ENCODE results near the gene NOS1AP.

NOS1AP gene

GRCh38 chr1:162138112-162138511 lies 68.6 kb downstream of the NOS1AP start:
- H3K27ac ChIP-seq = no peak overlapping the region
- TF ChIP-seq CTCF (conservative IDR thresholded peaks at IDR 0.05) (no peak), ZFX (IDR thresholded peaks at IDR 0.05) (no peak)

DNA sequence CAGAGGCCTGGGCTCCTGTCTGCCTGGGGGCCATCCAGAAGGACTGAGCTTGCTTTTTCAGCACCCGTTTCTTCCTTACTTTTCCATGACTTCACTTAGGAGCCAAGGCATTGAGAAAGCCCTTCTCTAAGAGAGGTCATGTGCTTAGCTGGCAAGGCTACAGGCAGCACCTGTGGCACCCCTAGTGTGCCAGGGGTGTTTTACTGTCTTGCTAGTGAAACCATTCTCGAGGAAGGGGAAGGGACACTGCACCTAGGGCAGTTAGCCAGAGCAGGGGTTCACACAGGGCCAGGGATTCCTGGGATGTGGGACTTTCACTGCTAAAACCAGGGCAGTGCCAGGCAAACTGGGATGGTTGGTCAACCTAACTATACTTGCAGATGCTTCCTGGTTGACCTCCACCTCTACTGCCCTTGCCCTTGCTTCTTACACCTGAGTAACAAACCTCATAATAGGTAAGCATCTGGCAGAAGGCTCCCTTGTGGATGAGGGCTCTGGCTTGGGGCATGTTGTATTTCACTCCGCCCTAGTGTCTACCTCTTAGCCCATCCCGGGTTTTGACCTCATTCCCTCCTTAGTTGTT lies 69.2 kb downstream of the NOS1AP start:
- TF ChIP-seq ZFX (IDR thresholded peaks at IDR 0.05) = no peak
- no peak overlapping the region for H3K27ac ChIP-seq

DNA sequence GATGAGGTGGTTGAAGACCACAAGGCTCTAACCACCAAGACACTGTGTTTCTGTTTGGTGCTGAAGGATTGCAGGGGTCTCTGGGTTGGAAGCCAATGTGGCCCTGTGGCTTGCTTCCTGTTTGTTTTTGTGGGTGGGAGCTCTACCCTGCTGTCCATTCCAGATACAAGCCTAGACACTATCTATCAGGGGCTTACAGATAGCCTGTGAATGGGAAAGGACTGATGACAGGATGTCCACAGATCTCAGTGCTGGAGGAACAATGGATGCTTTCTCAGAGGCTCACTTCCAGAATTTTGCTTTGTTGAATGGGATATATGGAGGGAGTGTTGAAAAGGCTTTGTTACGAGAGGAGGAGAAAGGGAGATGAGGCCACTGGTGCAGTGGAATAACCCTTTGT lies 69.7 kb downstream of the NOS1AP start:
- TF ChIP-seq CTCF (conservative IDR thresholded peaks at IDR 0.05) = no peak
- no peak for TF ChIP-seq ZFX (IDR thresholded peaks at IDR 0.05)
- no peak overlapping the region for H3K27ac ChIP-seq

GRCh38 chr1:162141281-162142054 lies 72.0 kb downstream of the NOS1AP start:
- no peak for TF ChIP-seq CTCF (conservative IDR thresholded peaks at IDR 0.05)
- no peak for TF ChIP-seq ZFX (IDR thresholded peaks at IDR 0.05)
- H3K27ac ChIP-seq = no peak overlapping the region

DNA sequence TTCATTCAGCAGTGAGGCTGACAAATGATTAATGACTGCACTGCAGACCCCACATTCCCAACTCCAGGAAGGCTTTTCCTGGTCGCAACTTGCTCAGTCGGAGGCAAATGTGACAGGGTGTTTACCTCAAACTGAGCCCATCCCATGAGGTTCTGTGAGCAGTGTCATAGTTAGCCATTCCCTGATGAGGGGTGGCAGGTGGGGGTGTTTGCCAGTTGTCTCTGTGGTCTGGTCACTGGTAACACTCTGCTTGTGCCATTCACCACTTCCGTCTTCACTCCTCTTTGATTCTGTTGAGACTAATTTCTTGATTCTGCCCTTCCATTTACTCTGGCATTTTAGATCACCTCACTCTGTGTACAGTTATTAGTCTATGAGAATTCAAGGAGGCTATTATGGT lies 73.5 kb downstream of the NOS1AP start:
- H3K27ac ChIP-seq = no peak overlapping the region
- TF ChIP-seq ZFX (IDR thresholded peaks at IDR 0.05) (no peak), CTCF (conservative IDR thresholded peaks at IDR 0.05) (no peak)

- no peak overlapping the region for H3K27ac ChIP-seq
- TF ChIP-seq CTCF (conservative IDR thresholded peaks at IDR 0.05) (no peak), ZFX (IDR thresholded peaks at IDR 0.05) (no peak)
Observed at GRCh38 chr1:162144268-162144667, 74.8 kb downstream of the NOS1AP start.

- no peak overlapping the region for H3K27ac ChIP-seq
- no peak for TF ChIP-seq ZFX (IDR thresholded peaks at IDR 0.05)
- no peak for TF ChIP-seq CTCF (conservative IDR thresholded peaks at IDR 0.05)
Observed at GRCh38 chr1:162144853-162145252, 75.4 kb downstream of the NOS1AP start.

Data from C4-2B (cell line).